GM18511 (cell line): ENCODE results near the gene MBNL2.

Source experiments
- ATAC-seq: cut with Tn5 transposase; IDR thresholded peaks from one replicate; pipeline ENCODE4 v1.9.1; 2021; ENCODE audit warnings: mild to moderate bottlenecking, moderate library complexity; ENCODE audit not compliant: unreplicated experiment

Gene MBNL2

GRCh38 chr13:97321616-97322321, 99.6 kb downstream of the MBNL2 start:
- no peak for ATAC-seq

DNA sequence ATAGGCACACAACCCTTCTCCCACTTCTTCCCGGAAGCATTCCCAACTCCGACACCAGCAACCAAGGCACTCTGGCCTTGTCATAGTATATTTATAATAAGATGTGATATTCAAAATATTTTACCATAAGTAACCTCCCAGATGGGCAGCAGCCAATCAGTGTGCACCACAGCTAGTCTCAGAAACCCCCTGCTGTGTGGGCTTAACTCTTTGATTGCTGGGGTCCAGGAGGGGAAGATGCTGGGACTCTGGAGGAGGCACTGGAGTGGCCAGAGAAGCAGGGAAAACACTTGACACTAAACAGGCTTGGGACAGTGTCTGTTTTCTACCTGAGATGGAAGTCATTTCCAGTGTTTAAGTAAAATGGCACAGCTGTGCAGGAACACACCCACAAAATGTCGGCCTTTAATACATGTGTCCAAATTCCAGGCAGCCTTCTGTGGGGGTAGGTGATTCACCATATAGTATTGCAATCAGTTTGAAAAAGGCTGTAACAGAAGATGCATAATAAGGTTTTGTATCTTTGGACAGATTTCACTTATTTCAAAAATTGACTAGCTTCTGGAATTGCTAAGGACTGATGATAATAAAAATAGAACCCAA, 100.7 kb downstream of the MBNL2 start:
- ATAC-seq: no peak

GRCh38 chr13:97324115-97324514, 102.0 kb downstream of the MBNL2 start:
- ATAC-seq: no peak

DNA sequence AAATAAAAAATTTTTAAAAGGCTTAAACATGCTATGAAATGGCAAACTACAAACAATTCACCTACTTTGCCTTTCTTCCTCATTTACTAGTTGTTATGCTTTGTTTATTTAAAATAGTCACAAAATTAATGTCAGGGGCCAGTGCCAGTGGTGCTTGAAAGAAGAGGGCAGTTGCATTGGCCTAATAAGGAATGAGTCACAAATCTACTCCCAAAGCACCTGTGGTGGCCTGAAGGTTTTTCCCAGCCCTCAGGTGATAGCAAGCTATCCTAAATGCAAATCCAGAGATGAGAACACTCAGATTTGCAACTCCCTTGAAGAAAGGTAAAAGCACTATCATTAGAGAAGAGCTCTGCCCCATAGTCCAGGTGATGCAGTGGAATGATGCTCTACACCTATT, 103.6 kb downstream of the MBNL2 start:
- no peak for ATAC-seq

DNA sequence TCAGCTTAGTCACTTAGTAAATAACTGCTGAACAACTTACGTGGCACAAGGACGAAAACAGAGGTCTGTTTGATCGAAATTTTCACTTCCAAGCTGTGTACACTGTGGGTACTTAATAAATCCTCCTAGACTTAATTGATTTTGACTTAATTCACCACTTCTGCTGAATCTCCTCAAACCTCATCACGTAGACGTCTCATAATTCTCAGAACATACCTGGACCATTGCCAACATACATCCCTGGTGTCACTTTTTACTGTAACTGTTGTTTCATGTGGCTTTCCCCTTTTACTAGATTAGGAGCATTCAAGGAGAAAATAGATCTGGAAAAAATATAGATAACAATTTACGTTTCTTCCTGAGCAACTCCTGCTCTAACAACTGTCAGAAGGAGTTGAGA, 105.0 kb downstream of the MBNL2 start:
- ATAC-seq: no peak

- no peak for ATAC-seq
Observed at GRCh38 chr13:97327506-97328221, 105.5 kb downstream of the MBNL2 start.

DNA sequence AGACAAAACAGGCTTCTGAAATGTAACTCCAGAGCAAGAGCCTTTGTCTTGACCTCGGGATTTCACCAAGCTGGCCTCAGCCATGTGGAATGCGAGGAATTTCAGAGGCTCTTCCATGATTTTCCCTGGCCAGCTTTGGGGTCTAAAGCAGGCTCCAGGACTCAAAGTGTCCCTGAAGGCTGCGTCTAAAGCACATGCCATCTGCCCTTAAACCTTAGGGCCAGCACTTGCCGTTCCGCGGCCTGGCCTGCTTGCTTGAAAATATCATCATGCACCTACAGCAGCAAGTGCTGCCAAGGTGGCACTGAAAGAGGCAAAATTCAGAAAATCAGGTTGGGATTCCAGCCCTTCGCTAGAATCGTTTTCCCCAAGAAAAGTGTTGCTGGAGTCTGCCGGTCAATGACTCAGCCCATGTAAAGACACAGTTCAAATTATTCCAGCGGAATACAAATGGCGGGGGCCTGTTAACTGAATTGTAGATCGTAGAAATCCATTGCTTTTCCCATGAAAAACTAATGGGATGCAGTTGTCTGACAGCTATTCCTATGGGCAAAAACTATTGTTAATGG, 106.2 kb downstream of the MBNL2 start:
- no peak for ATAC-seq

- no peak for ATAC-seq
Observed at GRCh38 chr13:97329331-97329730, 107.2 kb downstream of the MBNL2 start.

DNA sequence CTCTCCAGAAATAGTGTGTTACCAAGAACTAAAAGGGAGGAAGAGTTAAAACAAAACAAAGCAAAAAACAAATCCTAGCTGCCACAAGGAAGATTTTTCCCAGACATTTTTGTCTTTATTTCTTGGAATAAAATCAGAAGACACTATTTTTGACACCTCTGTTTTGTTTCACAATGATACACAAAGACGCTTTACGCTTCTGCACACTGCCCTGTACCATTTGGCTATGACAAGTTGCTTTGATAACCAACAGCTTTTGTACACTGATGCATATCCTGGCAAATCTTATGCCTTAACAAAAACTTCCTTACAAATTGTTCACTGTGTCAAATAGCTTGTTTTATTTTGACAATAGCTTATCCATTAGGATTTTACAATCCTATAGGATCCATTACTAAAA, 108.3 kb downstream of the MBNL2 start:
- no peak for ATAC-seq

- ATAC-seq: no peak
Observed at GRCh38 chr13:97332742-97333141, 110.6 kb downstream of the MBNL2 start.

DNA sequence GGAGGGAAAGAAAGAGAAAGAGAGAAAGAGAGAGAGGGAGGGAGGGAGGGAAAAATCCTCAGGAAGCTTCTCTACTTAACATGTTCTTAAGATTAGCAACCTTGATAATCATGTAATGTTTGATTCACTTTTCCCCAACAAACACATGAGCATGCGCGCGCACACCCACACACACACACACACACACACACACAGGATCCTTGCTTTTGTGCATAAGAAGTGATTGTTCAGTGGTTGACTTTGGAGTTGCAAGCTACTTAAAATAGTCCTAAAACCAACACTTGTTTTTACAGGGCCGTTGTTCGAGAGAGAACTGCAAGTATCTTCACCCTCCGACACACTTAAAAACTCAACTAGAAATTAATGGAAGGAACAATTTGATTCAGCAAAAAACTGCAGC, 111.8 kb downstream of the MBNL2 start:
- no peak for ATAC-seq

- ATAC-seq: no peak
Observed at GRCh38 chr13:97334690-97335089, 112.6 kb downstream of the MBNL2 start.

DNA sequence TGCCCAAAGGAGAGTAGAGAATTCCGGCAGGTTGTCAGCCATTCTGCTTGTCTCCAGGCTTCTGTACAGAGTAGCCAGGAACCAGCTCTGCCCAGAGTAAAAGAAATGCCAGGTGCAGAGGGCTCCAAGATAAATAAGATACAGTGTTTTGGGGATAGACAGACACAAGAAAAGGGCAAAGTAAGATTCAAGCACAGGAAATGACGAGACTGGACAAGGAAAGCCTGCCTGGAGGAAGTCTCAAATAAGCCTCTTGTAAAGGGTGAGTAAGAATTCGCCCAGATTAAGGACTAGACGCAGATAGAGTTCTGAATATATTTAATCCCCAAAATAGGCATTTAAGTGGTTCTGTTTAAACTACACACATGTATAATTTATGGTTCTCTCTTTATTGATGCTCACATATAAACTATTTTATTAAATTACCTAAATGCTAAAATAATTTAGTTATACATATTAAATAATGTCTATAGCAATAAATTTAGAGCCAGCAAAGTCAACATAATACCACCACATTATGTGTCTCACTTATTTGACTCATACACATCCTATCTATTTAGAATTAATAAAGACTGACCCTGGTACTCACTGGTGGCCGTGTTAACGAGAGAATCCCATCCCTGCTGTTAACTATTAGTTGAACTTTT, 113.5 kb downstream of the MBNL2 start:
- no peak for ATAC-seq

DNA sequence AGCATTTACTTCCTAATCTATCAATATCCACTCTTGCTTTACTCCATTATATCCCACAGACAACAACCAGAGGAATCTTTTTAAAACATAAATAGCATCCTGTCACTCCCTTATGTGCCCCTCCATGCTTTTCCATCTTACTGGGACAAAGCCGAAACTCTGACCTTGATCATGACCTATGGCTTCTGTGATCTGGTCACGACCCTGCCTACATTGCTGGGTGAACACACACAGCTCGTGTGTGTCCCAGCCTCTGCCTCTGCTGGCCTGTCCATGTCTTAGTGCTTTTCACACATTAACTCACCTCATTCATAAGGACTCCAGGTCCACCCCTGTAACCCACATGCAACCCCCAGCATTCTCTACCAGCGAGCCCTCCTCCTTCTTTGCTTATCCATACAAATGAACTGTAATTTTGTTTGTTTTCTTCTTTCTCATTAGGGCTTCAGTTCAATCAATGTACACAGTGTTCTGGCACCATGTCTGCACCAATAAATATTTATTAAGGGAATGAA, 115.9 kb downstream of the MBNL2 start:
- no peak for ATAC-seq

DNA sequence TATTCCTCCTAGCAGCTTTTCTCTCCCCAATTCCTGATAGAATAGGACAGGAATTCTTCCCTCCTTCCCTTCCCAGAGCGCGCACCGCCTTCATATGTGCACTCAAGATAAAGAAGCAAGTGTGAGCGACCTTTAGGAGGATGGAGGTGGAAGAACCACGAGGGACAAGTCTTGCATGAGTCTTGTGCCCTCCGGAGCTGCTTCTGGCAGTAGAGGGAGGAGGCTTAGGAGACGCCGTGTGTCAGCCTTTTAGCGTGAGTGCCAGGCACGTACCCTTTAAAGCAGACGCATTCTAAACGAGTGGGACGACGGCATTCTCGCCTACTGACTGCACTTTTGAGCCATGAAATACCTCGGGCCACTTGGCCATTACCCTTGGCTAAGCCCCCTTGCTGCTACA, 116.4 kb downstream of the MBNL2 start:
- no peak for ATAC-seq

GRCh38 chr13:97339019-97339987, 117.2 kb downstream of the MBNL2 start:
- no peak for ATAC-seq

DNA sequence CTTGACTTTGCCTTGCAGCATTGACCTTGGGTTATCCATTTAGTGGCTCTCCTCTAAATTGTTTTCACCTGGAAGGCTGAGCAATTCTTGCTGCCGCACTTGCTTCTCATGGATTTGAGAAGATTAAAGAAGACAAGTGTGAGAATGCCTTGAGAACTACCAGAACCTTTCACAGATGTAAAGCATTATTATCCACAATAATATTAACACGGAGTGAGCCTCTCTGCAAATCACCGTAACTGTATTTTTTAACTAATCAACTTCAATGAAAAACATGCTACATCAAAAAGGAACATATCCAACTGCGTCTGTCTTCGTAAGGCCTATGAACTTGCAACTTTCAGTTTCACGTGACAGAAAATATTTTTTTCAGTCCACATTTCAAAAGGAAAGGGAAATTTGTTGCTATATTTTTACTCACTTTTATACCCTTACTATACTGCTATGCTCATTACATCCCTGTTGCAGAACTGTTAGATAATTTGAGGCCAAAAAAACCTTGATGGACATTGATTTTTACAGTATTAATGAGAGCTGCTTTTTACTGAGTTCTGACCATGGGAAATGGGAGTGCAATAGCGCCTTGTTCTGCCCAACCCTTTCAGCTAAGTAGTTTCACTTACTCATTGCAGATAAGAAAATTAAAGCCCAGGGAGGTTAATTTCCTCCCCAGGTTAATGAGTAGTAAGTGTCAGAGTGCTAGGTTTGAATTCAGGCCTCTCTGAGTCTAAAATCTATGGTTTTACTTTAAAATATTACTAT, 118.0 kb downstream of the MBNL2 start:
- ATAC-seq: peak; percentile 71

- no peak for ATAC-seq
Observed at GRCh38 chr13:97341135-97341534, 119.0 kb downstream of the MBNL2 start.

- no peak for ATAC-seq
Observed at GRCh38 chr13:97342136-97342535, 120.0 kb downstream of the MBNL2 start.
